HepG2 (cell line): Measurements from ENCODE around the gene KRTCAP2. TPM values are rescaled to one million over a fixed set of nuclear protein-coding genes. Genes with fewer than 3 reads are reported as not detected.

Experiments used
- ADNP ChIP-seq: sonication (generic); formaldehyde crosslinking; IDR thresholded peaks from 2 replicates; pipeline ENCODE4 v1.4.0; 2020; ENCODE audit warnings: missing genetic modification reagents
- CHD2 ChIP-seq: IDR thresholded peaks from 2 replicates; pipeline ENCODE4 v1.6.1; 2011; ENCODE audit warnings: low read depth, low read length, improper control_type of control experiment
- ESRRA ChIP-seq: sonication (generic); formaldehyde crosslinking; IDR thresholded peaks from 2 replicates; pipeline ENCODE4 v1.5.1; 2020; ENCODE audit warnings: mild to moderate bottlenecking, low read depth, missing genetic modification reagents
- HDAC2 ChIP-seq: sonication (generic); formaldehyde crosslinking; IDR thresholded peaks from 2 replicates; pipeline ENCODE4 v1.4.0; 2020; ENCODE audit warnings: missing genetic modification reagents
- ISL2 ChIP-seq: sonication (generic); formaldehyde crosslinking; IDR thresholded peaks from 2 replicates; pipeline ENCODE4 v1.5.0; 2020; ENCODE audit warnings: missing genetic modification reagents
- PPARG ChIP-seq: conservative IDR thresholded peaks from 2 replicates; pipeline ENCODE4 v1.6.1; 2016; ENCODE audit warnings: missing biosample characterization, missing genetic modification reagents
- RFX3 ChIP-seq: IDR thresholded peaks from 2 replicates; pipeline ENCODE4 v1.6.1; 2016; ENCODE audit warnings: missing biosample characterization, missing genetic modification reagents
- SOX6 ChIP-seq, 2 experiments: fragments of 450-650 bp in 1 of 2; sonication (generic) in 1 of 2; formaldehyde crosslinking in 1 of 2; IDR thresholded peaks; 2 replicates each; pipeline versions ENCODE4 v1.4.0 to v1.6.1; 2017 to 2020; ENCODE audit warnings: antibody characterized with exemption in 1 of 2, mild to moderate bottlenecking in 1 of 2, missing genetic modification reagents in 1 of 2
- STAT6 ChIP-seq: sonication (generic); formaldehyde crosslinking; IDR thresholded peaks from 2 replicates; pipeline ENCODE4 v1.4.0; 2020; ENCODE audit warnings: missing genetic modification reagents, mild to moderate bottlenecking, borderline replicate concordance
- ZNF318 ChIP-seq: sonication (generic); formaldehyde crosslinking; IDR thresholded peaks from 2 replicates; pipeline ENCODE4 v1.4.0; 2020; ENCODE audit warnings: mild to moderate bottlenecking, missing genetic modification reagents
- ZNF460 ChIP-seq: sonication (generic); formaldehyde crosslinking; IDR thresholded peaks from 2 replicates; pipeline ENCODE4 v1.5.1; 2020; ENCODE audit warnings: missing genetic modification reagents, mild to moderate bottlenecking, borderline replicate concordance
- ZNF816 ChIP-seq: sonication (generic); formaldehyde crosslinking; IDR thresholded peaks from 2 replicates; pipeline ENCODE4 v1.8.0; 2022; ENCODE audit warnings: missing genetic modification reagents, mild to moderate bottlenecking, borderline replicate concordance
- polyA plus RNA-seq, 8 experiments: library from polyadenylated mRNA; depleted of rRNA in 3 of 8; stranded (reverse) in 7 of 8; unstranded in 1 of 8; fragments of >200 nt; fragmentation: Illumina TruSeq in 4 of 8; extraction: Trizol in 4 of 8; gene quantifications; 2 replicates each; pipeline versions ENCODE4 v1.2.1 to v1.2.3, GENCODE V29; 2011 to 2016; ENCODE audit warnings: low read depth in 4 of 8, missing spikeins in 1 of 8, mixed read lengths in 1 of 8; ENCODE audit not compliant: insufficient read depth in 1 of 8
- total RNA-seq, 5 experiments: library from RNA; depleted of rRNA; stranded (reverse); fragments of >200 nt; fragmentation: Illumina TruSeq; extraction: Trizol; gene quantifications; 2 replicates each; pipeline ENCODE4 v1.2.3, GENCODE V29; 2016; ENCODE audit warnings: low read depth in 1 of 5
- TF ChIP-seq, protein P1 (sequence below): sonication (generic); formaldehyde crosslinking; IDR thresholded peaks from 2 replicates; pipeline ENCODE4 v1.4.0; 2020; ENCODE audit warnings: missing genetic modification reagents, mild to moderate bottlenecking, borderline replicate concordance
- TF ChIP-seq, protein P2 (sequence below): sonication (generic); formaldehyde crosslinking; IDR thresholded peaks from 2 replicates; pipeline ENCODE4 v1.5.0; 2020; ENCODE audit warnings: missing genetic modification reagents, mild to moderate bottlenecking, borderline replicate concordance

Gene KRTCAP2
- total and polyA plus RNA-seq, 2 of the 13 experiments (the other 11 are each of a cell fraction or from before 2014, with no cell fraction given): 77.3 to 79.4 TPM

- peak; percentile 30; the same call in 1 of the 2 replicates for TF ChIP-seq ZNF318 (CRISPR knock-in tag)
- TF ChIP-seq HDAC2 (CRISPR knock-in tag): peak; percentile 89
- TF ChIP-seq ZNF460 (CRISPR knock-in tag): no peak; the same call in 1 of the 2 replicates
- TF ChIP-seq CHD2: peak; percentile 39
- TF ChIP-seq PPARG (CRISPR knock-in tag): peak; percentile 74
- 0 out of 2 replicates have a peak, but pooled peaks have one; percentile 25 for TF ChIP-seq RFX3
- no peak for TF ChIP-seq STAT6 (CRISPR knock-in tag)
- TF ChIP-seq ESRRA (CRISPR knock-in tag): peak; percentile 84
- TF ChIP-seq ADNP (CRISPR knock-in tag): peak; percentile 13; the same call in 1 of the 2 replicates
- peak; percentile 72 for TF ChIP-seq ISL2 (CRISPR knock-in tag)
- TF ChIP-seq ZNF816 (CRISPR knock-in tag): peak; percentile 48
- TF ChIP-seq, protein P1, sequence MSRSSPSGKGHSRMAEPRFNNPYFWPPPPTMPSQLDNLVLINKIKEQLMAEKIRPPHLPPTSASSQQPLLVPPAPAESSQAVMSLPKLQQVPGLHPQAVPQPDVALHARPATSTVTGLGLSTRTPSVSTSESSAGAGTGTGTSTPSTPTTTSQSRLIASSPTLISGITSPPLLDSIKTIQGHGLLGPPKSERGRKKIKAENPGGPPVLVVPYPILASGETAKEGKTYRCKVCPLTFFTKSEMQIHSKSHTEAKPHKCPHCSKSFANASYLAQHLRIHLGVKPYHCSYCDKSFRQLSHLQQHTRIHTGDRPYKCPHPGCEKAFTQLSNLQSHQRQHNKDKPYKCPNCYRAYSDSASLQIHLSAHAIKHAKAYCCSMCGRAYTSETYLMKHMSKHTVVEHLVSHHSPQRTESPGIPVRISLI (CRISPR knock-in tag): no peak; the same call in 1 of the 2 replicates
- TF ChIP-seq SOX6 (IDR thresholded peaks at IDR 0.05): no peak
- TF ChIP-seq SOX6 (CRISPR knock-in tag; IDR thresholded peaks at IDR 0.05): peak; percentile 97
- TF ChIP-seq, protein P2, sequence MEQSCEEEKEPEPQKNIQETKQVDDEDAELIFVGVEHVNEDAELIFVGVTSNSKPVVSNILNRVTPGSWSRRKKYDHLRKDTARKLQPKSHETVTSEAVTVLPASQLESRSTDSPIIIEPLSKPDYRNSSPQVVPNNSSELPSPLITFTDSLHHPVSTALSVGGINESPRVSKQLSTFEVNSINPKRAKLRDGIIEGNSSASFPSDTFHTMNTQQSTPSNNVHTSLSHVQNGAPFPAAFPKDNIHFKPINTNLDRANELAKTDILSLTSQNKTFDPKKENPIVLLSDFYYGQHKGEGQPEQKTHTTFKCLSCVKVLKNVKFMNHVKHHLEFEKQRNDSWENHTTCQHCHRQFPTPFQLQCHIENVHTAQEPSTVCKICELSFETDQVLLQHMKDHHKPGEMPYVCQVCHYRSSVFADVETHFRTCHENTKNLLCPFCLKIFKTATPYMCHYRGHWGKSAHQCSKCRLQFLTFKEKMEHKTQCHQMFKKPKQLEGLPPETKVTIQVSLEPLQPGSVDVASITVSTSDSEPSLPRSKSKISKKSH: no peak; the same call in 1 of the 2 replicates
Measured at GRCh38 chr1:155127105-155127966, 45.8 kb downstream of the KRTCAP2 start, which contains the start of gene EFNA1 (continued).
